ENCODE data around the gene RETREG3. TPM values are rescaled to one million over a fixed set of nuclear protein-coding genes. Genes with fewer than 3 reads are reported as not detected.
A peak's percentile ranks its signal among the peaks of the same experiment; 100 is the strongest.

RETREG3 gene
- total and polyA plus RNA-seq, 9 of the 15 experiments (the other 6 are each of a cell fraction or from before 2014, with no cell fraction given), result 4.1 to 39.0 (median 16.9) TPM

GRCh38 chr17:42566883-42567573 is 42.1 kb downstream of the RETREG3 start, which contains the start of gene MLX (continued):
- TF ChIP-seq, protein P1, sequence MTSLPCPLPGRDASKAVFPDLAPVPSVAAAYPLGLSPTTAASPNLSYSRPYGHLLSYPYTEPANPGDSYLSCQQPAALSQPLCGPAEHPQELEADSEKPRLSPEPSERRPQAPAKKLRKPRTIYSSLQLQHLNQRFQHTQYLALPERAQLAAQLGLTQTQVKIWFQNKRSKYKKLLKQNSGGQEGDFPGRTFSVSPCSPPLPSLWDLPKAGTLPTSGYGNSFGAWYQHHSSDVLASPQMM (CRISPR knock-in tag; IDR thresholded peaks at IDR 0.05), result no peak
- TF ChIP-seq CTBP1 (IDR thresholded peaks at IDR 0.05; ENCODE audit: borderline replicate concordance), result peak; percentile 32; the same call in 1 of the 2 replicates
- TF ChIP-seq NFYB (IDR thresholded peaks at IDR 0.05; ENCODE audit: extremely low read depth, insufficient read length), result peak; percentile 74
- TF ChIP-seq SAFB2 (IDR thresholded peaks at IDR 0.05; ENCODE audit: borderline replicate concordance, low read depth, low read length, severe bottlenecking), result no peak
- TF ChIP-seq, protein P2, sequence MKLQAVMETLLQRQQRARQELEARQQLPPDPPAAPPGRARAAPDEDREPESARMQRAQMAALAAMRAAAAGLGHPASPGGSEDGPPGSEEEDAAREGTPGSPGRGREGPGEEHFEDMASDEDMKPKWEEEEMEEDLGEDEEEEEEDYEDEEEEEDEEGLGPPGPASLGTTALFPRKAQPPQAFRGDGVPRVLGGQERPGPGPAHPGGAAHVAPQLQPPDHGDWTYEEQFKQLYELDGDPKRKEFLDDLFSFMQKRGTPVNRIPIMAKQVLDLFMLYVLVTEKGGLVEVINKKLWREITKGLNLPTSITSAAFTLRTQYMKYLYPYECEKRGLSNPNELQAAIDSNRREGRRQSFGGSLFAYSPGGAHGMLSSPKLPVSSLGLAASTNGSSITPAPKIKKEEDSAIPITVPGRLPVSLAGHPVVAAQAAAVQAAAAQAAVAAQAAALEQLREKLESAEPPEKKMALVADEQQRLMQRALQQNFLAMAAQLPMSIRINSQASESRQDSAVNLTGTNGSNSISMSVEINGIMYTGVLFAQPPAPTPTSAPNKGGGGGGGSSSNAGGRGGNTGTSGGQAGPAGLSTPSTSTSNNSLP (IDR thresholded peaks at IDR 0.05; ENCODE audit: borderline replicate concordance, low read depth, low read length), result no peak
- TF ChIP-seq ZBED1 (IDR thresholded peaks at IDR 0.05), result 0 out of 2 replicates have a peak, but pooled peaks have one; percentile 37
- 0 out of 2 replicates have a peak, but pooled peaks have one; percentile 37 for TF ChIP-seq THAP7 (CRISPR knock-in tag; IDR thresholded peaks at IDR 0.05)
- no peak for TF ChIP-seq ZNF146 (CRISPR knock-in tag; IDR thresholded peaks at IDR 0.05; ENCODE audit: unreplicated experiment)
- TF ChIP-seq FOXJ3 (CRISPR knock-in tag; IDR thresholded peaks at IDR 0.05), result no peak
- no peak for TF ChIP-seq SMC3 (conservative IDR thresholded peaks at IDR 0.05; ENCODE audit: insufficient read depth, low read depth, low read length)
- no peak for TF ChIP-seq BRD4 (IDR thresholded peaks at IDR 0.05)
- TF ChIP-seq CHD1 (IDR thresholded peaks at IDR 0.05; ENCODE audit: low read length), result peak; percentile 64
- TF ChIP-seq, protein P3, sequence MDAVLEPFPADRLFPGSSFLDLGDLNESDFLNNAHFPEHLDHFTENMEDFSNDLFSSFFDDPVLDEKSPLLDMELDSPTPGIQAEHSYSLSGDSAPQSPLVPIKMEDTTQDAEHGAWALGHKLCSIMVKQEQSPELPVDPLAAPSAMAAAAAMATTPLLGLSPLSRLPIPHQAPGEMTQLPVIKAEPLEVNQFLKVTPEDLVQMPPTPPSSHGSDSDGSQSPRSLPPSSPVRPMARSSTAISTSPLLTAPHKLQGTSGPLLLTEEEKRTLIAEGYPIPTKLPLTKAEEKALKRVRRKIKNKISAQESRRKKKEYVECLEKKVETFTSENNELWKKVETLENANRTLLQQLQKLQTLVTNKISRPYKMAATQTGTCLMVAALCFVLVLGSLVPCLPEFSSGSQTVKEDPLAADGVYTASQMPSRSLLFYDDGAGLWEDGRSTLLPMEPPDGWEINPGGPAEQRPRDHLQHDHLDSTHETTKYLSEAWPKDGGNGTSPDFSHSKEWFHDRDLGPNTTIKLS (IDR thresholded peaks at IDR 0.05; ENCODE audit: borderline replicate concordance, low read depth), result 0 out of 2 replicates have a peak, but pooled peaks have one; percentile 4
- peak; percentile 17; the same call in 1 of the 2 replicates for TF ChIP-seq ZNF395 (CRISPR knock-in tag; IDR thresholded peaks at IDR 0.05)
- TF ChIP-seq SIN3B (IDR thresholded peaks at IDR 0.05; ENCODE audit: low read depth), result 0 out of 2 replicates have a peak, but pooled peaks have one; percentile 16
- TF ChIP-seq MBD2 (IDR thresholded peaks at IDR 0.05; ENCODE audit: borderline replicate concordance, low read depth), result peak; percentile 39; the same call in 1 of the 2 replicates
- peak; percentile 76 for TF ChIP-seq POLR2AphosphoS2 (IDR thresholded peaks at IDR 0.05; ENCODE audit: low read length)
- no peak for TF ChIP-seq ZNF184 (CRISPR knock-in tag; IDR thresholded peaks at IDR 0.05)
- no peak for TF ChIP-seq CC2D1A (IDR thresholded peaks at IDR 0.05)
- no peak for TF ChIP-seq ZNF133 (CRISPR knock-in tag; IDR thresholded peaks at IDR 0.05)
- TF ChIP-seq HMGN3 (IDR thresholded peaks at IDR 0.05; ENCODE audit: borderline replicate concordance, extremely low read depth, insufficient read length, low read depth, low read length), result peak; percentile 65
- no peak for TF ChIP-seq TFAM (CRISPR knock-in tag; conservative IDR thresholded peaks at IDR 0.05)
- peak; percentile 51 for TF ChIP-seq POLR2B (IDR thresholded peaks at IDR 0.05; ENCODE audit: low read depth, partially characterized antibody)
